ENCODE results near the gene DCLK1. TPM values are rescaled to one million over a fixed set of nuclear protein-coding genes. Genes with fewer than 3 reads are reported as not detected.

The DCLK1 gene
- total RNA-seq, 1 donor from 2014 or later, result 19.3 TPM

DNA sequence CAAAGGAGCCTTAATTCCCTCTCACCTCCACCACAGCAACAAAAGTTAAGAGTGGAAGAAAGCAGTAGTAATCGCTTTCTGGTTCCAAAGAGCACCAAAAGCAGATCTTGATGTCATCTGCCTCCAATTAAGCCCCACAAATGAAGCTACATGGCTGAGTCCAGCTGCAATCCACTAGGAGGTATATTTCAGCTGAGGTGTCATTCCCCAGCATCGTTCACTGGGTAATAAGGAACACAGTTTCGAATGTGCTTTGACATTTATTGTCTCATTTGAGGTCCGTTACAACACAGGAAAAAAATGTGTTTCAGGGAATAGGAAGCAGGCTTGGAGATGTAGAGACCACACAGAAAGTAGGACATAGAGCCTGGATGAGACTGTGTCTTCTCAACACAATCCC, 190.4 kb downstream of the DCLK1 start:
- DNase-seq (ENCODE audit: missing footprints), result no peak
- no peak for ATAC-seq
- intact Hi-C loops (cut with DNase I), result no loop called here

DNA sequence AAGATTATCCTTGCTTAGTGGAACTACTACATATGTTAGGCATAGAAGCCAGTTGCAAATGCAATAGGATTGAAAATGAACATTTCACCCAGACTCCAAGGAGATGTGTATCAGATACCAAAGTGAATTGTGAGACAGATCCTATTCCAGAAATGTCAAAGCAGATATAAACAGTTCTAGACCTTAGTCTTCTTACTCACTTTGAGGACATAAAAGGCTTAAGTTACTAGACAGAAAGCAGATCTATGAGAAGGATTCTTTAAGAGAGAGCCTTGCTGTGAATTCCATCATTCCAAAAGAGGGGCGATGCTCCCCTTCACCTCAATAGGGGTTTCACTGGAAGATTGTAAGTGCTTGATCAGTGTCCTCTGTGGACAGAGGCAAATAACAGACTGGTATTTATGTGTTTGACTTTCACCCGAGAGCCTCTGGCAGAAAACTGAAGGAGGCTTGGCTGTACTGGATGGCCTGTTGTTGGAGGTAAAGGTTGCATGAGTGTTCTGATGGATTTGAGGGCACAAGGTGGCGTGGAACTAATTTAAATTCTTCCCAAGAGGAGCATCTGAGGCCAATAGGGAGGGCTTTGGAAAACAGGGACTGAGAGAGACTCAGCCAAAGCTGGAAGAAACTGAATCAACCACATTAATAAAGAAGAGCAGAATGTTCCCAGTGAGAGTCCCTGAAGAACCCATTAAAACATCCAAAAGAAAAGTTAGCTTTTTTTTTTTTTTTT, 194.8 kb downstream of the DCLK1 start:
- intact Hi-C loops (cut with DNase I), result no loop called here
- ATAC-seq (no peak), DNase-seq (ENCODE audit: missing footprints) (no peak)

DNA sequence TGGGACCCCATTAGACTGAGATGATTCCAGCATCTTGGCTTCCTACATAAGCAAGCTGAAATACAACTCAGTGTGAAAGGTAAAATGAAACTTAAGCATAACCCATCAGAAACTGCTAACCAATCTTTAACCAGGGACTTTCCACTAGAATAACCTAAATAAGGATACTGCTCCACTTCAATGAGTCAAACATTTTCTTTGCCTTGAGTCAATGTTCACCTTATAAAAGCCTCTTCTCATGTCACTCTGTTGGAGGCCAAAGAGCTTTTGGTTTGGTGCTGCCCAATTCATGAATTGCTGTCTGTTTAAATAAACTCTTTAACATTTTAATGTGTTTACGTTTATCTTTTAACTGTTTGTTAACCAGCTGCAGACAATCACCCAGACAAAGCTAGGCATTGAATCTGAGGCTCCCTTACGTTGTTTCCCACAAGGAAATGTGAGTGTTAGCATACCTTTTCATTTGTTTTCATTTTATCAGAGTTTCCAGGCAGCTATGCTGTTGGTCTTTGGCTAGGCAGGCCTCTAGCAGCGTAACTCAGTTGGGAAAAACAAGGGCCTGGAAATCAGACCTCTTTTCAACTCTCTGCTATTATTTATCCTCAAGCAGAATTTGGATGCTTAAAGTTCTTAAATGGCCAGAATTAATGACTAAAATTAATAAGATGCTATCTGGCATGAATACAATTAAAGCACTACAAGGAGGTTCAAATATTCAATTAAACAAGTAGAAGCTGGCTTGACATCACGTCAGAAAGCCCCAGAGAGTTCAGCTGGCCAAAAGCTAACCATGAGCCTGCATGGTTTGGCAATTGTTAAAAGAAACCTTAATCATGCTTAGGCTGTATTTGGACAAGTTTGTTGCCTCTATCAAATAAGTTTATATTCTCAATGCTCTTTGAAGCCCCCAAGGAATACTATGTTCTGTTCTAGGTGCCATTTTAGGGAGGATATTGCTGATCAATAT, 200.2 kb downstream of the DCLK1 start:
- no peak for DNase-seq (ENCODE audit: missing footprints)
- intact Hi-C loops (cut with DNase I), result no loop called here
- ATAC-seq, result peak; percentile 45

DNA sequence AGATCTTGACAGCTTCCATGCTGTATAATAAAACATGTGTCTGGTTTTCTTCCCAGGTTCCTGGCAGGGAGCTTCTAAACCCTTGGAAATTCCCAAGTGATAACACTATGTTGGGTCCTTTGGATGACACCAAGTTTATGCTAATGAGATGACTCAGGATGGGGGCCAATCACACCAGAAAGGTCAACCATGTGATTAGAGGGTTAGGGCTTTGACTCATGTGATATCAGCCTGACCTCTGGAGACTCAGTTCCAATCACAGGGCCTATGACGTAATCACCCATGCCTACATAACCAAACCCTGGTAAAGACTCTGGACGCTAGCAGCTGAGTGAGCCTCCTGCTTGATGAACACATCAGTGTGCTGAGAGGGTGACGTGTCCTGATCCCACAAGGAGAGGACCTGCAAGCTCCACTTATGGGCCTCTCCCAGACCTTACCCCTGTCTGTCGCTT, 203.6 kb downstream of the DCLK1 start:
- no peak for DNase-seq (ENCODE audit: missing footprints)
- peak; percentile 58 for ATAC-seq
- intact Hi-C loops (cut with DNase I), result no loop called here

DNA sequence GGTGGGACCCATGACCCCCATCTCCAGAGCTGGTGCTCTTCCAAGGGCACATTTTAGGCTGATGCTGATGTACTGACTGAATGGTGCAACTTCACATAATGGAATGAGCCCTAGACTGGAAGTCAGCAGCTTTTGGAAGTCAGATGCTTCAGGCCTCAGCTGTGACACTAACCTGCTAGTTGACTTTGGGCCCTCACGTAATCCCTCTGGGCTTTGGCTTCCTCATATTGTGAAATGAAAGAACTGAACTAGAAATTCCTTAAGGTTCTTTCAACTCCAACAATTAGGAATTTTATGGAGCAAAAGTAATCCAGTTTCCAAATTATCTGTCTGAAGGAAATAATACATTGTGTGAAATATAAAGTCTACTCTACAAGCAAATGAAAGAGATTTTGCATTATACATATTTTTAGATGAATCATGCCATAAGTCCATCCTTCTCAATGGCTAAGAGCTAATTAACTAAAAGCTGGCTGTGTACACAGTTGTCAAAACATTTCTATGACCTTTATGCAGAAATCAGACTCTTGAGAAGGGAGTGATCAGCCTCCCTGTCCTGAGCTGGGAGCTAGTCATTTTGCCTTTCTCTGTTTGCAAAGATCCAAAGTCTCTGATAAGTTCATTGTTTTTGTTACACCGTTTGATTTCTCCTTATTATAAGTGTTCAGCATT, 204.2 kb downstream of the DCLK1 start:
- intact Hi-C loops (cut with DNase I), result no loop called here
- peak; percentile 2 for ATAC-seq
- no peak for DNase-seq (ENCODE audit: missing footprints)

DNA sequence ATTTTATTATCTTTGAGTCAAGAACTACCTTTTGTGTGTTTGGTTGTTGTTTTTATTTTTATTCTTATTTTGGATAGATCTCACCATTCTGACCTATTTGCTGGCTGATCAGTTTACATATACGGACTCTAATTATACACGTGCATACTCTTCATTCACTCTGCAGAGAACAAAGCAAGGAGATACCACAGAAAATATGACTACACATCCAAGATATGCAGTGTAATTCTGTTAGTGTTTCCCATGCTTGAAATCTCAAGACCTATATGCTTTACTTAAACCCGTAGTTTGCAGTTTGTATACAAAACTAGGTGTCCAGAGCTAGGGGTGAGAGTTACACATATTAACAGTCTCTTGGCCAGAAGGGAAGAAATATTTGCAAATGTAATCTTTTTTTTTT, 205.5 kb downstream of the DCLK1 start:
- DNase-seq (ENCODE audit: missing footprints) (no peak), ATAC-seq (no peak)
- intact Hi-C loops (cut with DNase I), result no loop called here

DNA sequence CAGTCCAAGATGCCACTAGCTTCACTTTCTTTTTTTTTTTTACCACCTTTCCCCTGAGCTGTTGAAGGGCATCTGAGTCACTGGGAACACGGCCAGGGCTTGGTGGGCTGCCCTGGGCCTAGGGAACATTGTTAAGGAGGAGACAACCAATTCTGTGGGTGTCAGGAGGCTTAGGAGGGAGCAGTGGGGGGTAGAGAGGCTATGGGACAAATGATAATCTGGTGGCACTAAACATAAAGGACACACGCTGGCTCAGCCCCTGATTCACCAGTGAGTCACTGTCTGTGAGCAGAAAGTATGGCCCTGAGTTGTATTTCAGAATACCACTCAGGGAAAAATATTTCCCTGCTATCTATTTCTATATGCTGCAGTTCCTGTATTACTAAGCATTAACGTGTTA, 207.8 kb downstream of the DCLK1 start:
- intact Hi-C loops (cut with DNase I), result no loop called here
- peak; percentile 22 for ATAC-seq
- no peak for DNase-seq (ENCODE audit: missing footprints)

DNA sequence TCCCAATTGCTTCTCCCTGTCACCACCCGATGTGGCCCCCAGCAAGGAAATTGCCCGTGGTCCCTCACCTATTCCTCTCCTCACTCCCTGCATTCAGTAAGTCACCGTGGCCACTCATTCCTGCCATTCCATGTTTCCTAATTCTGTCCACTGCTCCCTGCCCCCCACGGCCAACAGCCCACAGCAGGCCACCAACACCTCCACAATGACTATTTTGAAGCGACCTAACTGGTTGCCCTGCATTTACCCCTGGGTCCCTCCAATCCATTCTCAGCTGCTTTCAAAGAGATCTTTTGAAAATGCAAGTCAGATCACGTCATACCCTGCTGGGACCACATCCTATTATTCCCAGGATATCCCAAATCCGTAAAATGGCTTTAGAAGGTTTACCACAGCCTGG, 210.4 kb downstream of the DCLK1 start:
- ATAC-seq (no peak), DNase-seq (ENCODE audit: missing footprints) (no peak)
- intact Hi-C loops (cut with DNase I), result no loop called here

DNA sequence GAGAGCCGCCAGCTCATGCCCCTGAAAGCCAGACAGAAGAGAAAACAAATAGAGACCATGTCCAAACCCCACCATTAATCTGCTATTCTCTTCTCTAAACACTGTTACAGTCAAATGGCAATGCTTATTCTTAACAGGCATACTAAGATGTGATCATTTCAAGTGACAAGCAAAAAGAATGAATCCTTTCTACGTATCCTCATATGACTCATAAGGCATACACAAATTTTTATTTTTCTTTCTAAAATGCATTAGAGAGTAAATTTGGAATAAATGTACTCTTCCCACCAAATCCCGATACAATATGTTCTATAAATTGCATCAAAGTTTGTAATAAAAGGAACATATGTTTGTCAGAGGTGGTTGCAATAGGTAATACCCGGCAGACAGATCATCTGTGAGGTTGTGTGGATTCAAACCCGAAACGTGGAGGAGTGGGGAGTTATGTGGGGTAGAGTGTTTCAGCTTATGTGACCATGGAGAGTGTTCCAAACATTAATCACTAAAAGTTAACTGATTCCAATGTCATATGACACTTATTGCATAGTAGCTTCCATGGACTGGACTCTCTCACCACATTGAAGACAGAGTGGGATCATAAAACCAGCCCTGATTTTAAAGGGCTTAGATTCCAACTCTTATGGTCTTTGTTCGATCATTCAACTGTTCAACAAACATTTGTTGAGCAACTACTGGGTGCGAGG, 213.1 kb downstream of the DCLK1 start:
- DNase-seq (ENCODE audit: missing footprints) (no peak), ATAC-seq (no peak)
- intact Hi-C loops (cut with DNase I), result no loop called here

DNA sequence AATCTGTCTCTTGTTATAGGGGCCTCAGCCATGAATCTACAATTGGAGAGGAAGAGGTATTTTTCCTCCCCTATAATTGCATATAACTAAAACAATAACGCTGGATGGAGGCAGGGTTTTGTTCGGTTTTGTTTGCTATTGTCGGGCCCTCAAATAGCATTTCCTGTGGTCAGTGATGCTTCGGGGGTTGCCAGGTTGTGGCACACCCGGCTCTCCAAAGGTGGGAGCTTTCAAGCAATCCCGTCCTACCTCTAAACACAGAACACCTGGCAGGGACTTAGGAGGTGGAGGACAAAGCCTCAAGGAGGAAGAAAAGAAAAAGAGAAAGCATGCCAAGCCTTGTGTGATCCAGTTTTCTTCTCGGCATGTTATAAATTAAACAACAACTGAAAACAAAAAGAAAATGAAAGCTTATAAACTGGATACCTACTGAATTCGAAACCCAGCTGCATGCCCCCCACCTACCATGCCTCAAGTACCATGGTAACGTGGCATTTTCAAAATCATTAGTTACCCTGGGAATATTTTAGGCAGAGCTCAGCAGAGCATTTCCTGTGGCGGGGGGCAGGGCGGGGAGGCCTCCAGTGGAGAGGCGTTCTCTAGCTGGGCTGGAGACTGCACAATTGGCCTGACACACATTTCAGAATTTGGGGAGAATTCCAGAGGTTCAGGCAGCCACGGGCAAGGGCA, 213.8 kb downstream of the DCLK1 start:
- ATAC-seq (no peak), DNase-seq (ENCODE audit: missing footprints) (no peak)
- intact Hi-C loops (cut with DNase I), result no loop called here

DNA sequence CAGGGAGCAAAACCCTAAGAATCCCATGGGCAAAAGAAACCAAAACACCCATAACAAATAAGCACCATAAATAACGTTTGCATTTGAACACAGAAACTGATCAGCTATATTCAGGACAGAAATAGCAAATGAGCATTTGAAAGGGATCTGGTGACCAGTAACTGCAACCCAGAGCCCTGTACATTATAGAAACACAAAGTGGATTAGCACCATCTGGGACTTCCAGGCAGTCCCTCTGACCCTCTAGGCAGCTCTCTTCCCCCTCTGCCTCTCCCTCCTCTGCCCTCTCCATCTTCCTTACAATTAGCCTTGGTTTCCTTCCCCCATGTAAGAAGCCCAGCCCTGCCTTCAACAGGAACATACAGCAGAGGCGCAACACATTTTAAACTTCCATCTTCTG, 215.0 kb downstream of the DCLK1 start:
- intact Hi-C loops (cut with DNase I), result no loop called here
- no peak for ATAC-seq
- DNase-seq (ENCODE audit: missing footprints), result no peak

DNA sequence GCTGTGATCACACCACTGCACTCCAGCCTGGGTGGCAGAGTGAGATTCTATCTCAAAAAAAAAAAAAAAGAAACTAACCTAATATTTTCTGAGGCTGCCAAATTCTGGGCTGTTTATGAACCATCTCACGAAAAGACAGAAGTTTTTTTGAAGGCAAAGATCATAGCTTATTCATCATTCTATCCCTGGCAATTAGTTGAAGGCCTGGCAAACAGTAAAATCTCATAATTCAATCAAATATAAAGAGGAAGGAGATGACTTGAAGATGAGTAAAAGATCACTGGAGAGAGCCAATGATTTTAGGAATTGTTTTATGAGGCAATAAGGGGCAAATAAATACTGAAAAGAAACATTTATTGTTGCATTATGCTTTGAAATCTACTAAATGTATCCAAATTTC, 216.5 kb downstream of the DCLK1 start:
- intact Hi-C loops (cut with DNase I), result no loop called here
- ATAC-seq, result no peak
- DNase-seq (ENCODE audit: missing footprints), result no peak

DNA sequence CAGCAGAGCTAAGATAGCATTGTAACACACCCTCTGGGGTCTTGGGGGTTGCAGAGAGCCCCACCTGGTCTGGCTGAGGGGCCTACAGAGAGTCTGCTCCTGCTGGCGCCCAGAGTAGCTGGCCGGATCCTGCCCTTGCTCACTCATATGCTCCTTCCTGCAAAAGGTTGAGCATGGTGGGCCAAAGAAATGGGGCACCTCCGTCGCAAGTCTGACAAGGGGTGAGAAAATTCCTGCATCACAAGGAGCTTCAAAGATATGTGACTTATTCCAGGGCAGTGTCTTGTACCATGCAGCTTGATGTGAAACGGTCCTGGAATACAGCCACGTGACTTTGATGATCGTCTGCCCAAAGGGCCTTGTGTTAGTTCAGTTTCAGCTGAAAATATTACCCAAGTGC, 218.3 kb downstream of the DCLK1 start:
- intact Hi-C loops (cut with DNase I), result no loop called here

DNA sequence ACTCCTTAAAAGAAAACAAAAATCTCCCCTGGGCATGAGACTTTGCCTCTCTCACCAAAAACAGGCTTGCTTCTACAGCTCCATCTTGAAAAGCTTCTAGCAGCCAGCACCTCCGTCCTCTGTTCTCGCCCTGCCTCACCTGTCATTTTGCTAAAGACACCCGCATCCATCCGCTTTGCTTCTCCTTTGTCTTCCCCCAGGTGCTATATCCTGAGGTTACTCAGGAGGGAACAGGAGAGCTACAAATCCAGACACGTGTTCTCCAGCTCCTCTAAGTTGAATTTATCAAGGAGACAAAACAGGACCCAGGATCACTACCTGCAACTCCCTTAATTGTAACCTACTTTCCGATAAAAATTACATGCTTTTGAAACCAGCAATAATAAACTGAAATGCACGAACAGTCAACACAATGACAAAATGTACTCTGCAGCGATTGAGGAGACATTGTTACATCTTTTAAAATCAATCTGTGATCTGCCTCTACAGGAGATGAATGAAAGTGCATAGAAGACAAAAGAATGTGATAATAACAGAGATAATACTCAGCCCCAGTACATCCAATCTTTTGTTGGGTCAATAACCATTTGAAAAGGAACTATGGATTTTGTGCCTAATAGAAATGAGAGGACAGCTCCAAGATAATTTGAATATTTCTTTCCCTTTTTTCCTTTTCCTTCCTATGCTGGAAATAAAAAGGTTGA, 221.2 kb downstream of the DCLK1 start:
- ATAC-seq (no peak), DNase-seq (ENCODE audit: missing footprints) (no peak)
- intact Hi-C loops (cut with DNase I), result no loop called here

More for the DNA sequence above, 218.3 kb downstream of the DCLK1 start:
- DNase-seq (ENCODE audit: missing footprints) (no peak), ATAC-seq (no peak)

DNA sequence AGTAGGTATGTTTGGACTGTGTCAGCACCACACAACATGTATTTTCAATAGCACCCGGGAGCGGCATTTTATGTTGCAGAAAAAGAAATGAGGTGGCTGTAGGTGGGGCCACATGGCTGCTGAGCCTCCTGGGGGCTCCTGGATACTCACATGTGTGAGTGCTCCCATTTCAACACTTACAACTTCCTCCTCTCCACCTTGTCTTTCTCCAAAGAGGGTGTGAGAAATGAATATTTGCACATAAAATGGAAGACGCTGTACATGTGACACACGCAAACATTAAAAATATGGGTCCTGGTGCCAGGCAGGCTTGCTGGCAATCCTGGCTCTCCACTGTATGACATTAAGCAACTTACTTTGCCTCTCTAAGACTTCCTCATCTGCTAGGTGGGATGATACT, 222.1 kb downstream of the DCLK1 start:
- intact Hi-C loops (cut with DNase I), result no loop called here
- no peak for DNase-seq (ENCODE audit: missing footprints)
- no peak for ATAC-seq

DNA sequence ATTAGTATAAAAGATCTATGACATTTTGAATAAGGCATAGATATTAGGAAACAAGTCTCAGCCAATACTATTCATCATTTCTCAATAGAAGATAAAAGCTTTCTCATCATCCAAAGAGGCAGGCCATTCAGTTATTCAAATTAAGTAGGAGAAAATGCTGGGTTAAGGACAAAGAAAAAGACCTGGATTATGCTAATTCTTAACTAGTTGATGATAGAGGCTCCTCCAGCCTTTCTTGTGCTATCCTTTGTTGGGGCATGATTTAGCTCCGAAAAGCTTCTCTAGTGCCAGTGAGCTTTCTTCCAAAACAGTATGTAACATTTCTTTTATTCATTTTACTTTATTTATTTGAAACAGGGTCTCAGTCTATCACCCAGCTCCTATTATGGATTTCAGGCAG, 223.0 kb downstream of the DCLK1 start:
- intact Hi-C loops (cut with DNase I), result no loop called here
- no peak for ATAC-seq
- DNase-seq (ENCODE audit: missing footprints), result no peak

DNA sequence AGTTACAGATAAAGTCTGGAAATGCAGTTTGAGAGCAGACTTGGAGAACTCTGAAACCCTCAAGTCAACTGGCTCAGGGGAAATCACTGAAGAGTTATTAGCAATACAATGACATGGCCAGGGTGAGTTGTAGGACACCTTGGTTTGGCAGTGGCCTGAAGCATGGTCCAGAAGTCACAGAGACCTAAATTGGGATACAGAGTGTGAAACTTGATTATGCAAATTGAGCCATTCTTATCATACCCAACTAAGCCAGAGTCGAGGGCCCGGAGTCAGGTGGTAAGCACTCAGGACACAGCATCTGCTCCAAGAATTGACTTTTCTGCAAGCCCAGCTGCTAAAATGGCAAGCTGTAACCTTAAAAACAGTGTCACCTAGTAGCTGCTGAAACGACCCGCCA, 224.5 kb downstream of the DCLK1 start:
- intact Hi-C loops (cut with DNase I), result no loop called here
- DNase-seq (ENCODE audit: missing footprints), result no peak
- ATAC-seq, result peak; percentile 53

DNA sequence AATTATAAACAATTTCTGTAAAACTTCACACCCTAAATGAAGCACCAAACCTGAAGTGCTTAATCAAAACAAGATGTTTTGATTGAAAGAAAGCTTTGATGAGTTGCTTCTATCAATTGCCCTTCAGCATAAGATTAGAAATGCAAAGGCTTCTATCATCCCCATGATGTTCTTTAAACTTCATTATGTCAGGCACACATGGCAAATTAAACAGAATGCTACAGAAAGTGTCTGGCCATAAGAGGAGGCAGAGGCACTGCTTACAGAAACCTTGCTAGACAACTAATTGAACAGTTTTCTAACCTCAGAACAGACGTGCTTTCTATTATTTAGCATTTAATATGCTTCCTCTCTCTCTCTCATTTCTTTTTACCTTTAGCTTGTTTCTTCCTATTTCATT, 228.1 kb downstream of the DCLK1 start:
- intact Hi-C loops (cut with DNase I), result no loop called here
- DNase-seq (ENCODE audit: missing footprints) (no peak), ATAC-seq (no peak)

Measured in Right ventricle myocardium inferior (tissue), 1 donor.